HepG2 (cell line): ENCODE results near the gene MOG.

Experiments used
- POLR2A ChIP-seq, 2 experiments: IDR thresholded peaks; 2 replicates each; pipeline ENCODE4 v1.6.1; 2011; ENCODE audit warnings: low read depth in 2 of 2, low read length in 2 of 2, mild to moderate bottlenecking in 1 of 2, moderate library complexity in 1 of 2; ENCODE audit not compliant: insufficient read depth in 1 of 2
- ZBTB38 ChIP-seq: sonication (generic); formaldehyde crosslinking; IDR thresholded peaks from 2 replicates; pipeline ENCODE4 v1.5.1; 2020; ENCODE audit warnings: mild to moderate bottlenecking, missing genetic modification reagents

- TF ChIP-seq ZBTB38 (CRISPR knock-in tag) (no peak), POLR2A (IDR thresholded peaks at IDR 0.05; ENCODE audit: insufficient read depth in 1 of 2, low read depth in 2 of 2, low read length in 2 of 2) (no peak)
Observed at GRCh38 chr6:29666826-29667130, 9.9 kb downstream of the MOG start.
